ENCODE data around the gene SYT5. TPM values are rescaled to one million over a fixed set of nuclear protein-coding genes. Genes with fewer than 3 reads are reported as not detected.

Gene SYT5
- total and polyA plus RNA-seq, 9 of the 15 experiments (the other 6 are each of a cell fraction or from before 2014, with no cell fraction given), result 1.3 to 20.9 (median 8.8) TPM

DNA sequence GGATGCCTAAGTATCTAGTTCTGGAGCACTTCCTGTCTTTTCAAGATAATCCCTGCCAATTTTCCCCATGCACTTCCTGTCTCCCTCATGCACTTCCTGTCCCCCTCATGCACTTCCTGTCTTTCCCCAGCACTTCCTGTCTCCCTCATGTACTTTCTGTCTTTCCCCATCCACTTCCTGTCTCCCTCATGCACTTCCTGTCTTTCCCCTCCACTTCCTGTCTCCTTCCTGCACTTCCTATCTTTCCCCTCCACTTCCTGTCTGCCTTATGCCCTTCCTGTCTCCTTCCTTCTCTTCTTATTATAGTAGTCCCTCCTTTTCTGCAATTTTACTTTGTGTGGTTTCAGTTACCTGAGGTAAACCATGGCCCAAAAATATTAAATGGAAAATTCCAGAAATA, 28.1 kb downstream of the SYT5 start (continued):
- TF ChIP-seq, protein P1, sequence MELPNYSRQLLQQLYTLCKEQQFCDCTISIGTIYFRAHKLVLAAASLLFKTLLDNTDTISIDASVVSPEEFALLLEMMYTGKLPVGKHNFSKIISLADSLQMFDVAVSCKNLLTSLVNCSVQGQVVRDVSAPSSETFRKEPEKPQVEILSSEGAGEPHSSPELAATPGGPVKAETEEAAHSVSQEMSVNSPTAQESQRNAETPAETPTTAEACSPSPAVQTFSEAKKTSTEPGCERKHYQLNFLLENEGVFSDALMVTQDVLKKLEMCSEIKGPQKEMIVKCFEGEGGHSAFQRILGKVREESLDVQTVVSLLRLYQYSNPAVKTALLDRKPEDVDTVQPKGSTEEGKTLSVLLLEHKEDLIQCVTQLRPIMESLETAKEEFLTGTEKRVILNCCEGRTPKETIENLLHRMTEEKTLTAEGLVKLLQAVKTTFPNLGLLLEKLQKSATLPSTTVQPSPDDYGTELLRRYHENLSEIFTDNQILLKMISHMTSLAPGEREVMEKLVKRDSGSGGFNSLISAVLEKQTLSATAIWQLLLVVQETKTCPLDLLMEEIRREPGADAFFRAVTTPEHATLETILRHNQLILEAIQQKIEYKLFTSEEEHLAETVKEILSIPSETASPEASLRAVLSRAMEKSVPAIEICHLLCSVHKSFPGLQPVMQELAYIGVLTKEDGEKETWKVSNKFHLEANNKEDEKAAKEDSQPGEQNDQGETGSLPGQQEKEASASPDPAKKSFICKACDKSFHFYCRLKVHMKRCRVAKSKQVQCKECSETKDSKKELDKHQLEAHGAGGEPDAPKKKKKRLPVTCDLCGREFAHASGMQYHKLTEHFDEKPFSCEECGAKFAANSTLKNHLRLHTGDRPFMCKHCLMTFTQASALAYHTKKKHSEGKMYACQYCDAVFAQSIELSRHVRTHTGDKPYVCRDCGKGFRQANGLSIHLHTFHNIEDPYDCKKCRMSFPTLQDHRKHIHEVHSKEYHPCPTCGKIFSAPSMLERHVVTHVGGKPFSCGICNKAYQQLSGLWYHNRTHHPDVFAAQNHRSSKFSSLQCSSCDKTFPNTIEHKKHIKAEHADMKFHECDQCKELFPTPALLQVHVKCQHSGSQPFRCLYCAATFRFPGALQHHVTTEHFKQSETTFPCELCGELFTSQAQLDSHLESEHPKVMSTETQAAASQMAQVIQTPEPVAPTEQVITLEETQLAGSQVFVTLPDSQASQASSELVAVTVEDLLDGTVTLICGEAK (IDR thresholded peaks at IDR 0.05), result peak; percentile 98
- TF ChIP-seq, protein P1 (CRISPR knock-in tag; IDR thresholded peaks at IDR 0.05), result no peak
- TF ChIP-seq ZNF592 (IDR thresholded peaks at IDR 0.05), result 0 out of 2 replicates have a peak, but pooled peaks have one; percentile 15
- no peak for TF ChIP-seq CCAR2 (IDR thresholded peaks at IDR 0.05; ENCODE audit: low read depth, low read length)
- TF ChIP-seq UBTF (IDR thresholded peaks at IDR 0.05; ENCODE audit: borderline replicate concordance in 1 of 2, low read depth in 2 of 2, low read length in 2 of 2), result no peak
- no peak for TF ChIP-seq NEUROD1 (IDR thresholded peaks at IDR 0.05; ENCODE audit: borderline replicate concordance, low read depth, low read length, partially characterized antibody)
- TF ChIP-seq ZNF12 (CRISPR knock-in tag; IDR thresholded peaks at IDR 0.05), result no peak
- TF ChIP-seq DIDO1 (tag; IDR thresholded peaks at IDR 0.05; ENCODE audit: low read depth), result no peak
- no peak for TF ChIP-seq FIP1L1 (IDR thresholded peaks at IDR 0.05; ENCODE audit: low read depth, low read length, poor library complexity, severe bottlenecking)
- no peak for TF ChIP-seq HDAC3 (IDR thresholded peaks at IDR 0.05; ENCODE audit: borderline replicate concordance, partially characterized antibody)
- TF ChIP-seq ARNT (IDR thresholded peaks at IDR 0.05), result peak in 1 of 2 experiments; percentile 63; a peak in 1 of 4 replicates
- TF ChIP-seq MYC (IDR thresholded peaks at IDR 0.05; ENCODE audit: low read depth, low read length), result no peak
- no peak for TF ChIP-seq MYC (CRISPR knock-in tag; IDR thresholded peaks at IDR 0.05; ENCODE audit: borderline replicate concordance, low read depth)
